NCI-H510A treated with DMSO at 0.1 percent for 48 hours (cell line): ENCODE measurements around the gene RECQL5.

ENCODE experiments used
- DNase-seq: peaks from one replicate; lab custom pipeline; 2025; lab: John Stamatoyannopoulos, UW

The RECQL5 gene

DNA sequence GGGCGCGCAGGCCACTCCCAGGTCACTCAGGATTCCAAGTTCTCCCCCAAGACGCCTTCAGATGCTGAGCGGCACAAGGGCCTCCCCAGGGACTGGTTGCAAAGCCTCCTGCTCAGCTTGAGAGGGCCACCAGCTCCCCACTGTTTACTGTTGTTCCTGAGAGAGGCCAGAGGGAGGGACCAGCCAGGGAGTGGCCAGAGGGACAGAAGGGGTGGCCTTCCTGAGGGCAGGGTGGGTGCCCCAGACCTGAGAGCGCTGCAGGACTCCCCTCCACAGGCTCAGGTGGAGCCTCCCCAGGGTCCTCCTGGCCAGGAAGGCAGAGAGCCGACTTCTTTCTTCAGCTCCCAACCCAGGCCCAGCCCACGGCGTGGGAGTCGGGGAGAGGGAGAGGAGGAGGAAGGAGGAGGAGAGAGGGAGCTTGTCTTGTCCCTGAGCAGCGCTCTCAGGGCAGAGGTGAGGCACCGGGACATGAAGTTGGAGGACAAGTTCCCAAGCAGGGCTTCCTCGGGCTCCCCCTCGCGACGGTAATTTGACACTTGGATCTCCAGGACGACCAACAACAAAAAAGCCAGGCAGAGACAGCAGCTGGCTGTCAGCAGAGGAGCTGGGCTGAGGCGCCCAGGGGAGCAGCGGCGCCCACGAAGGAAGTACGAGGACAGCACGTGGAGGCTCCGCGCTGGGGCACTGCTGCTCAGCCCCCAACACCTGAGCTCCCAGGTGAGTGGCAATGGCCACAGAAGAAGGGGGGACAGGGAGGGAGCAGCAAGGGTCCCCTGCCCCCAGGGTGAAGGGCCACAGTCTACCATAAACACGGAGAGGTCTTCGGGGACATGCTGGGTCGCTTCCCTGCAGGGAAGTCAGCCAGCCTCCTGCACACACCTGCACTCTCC lies 33.2 kb downstream of the RECQL5 start:
- DNase-seq: peak; percentile 95

- DNase-seq: peak; percentile 40
Observed at GRCh38 chr17:75632863-75633485, 34.0 kb downstream of the RECQL5 start, which contains the start of gene SMIM5. TSS of gene SMIM5 (plus strand) at chr17:75633434. CDS start at chr17:75640202, 6,768 bp downstream.

DNA sequence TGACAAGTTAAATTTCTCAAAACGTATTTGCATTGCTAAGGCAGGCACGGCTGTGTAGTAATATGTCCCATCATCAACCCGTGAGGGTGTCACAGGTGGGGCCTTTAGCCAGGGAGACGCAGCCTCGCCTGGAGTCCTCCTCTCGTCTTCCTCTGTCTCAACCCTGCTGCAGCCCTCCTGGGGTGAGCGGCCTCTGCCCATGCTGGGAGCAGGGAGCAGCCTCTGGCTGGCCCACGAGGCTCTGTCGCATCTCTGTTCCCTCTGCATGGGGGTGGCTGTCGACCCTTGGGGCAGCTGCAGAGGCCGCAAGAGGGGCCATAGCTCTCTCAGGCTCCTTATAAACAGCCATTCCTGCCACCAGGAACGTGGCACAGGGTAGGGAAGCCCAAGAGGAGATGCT lies 34.5 kb downstream of the RECQL5 start:
- DNase-seq: no peak

DNA sequence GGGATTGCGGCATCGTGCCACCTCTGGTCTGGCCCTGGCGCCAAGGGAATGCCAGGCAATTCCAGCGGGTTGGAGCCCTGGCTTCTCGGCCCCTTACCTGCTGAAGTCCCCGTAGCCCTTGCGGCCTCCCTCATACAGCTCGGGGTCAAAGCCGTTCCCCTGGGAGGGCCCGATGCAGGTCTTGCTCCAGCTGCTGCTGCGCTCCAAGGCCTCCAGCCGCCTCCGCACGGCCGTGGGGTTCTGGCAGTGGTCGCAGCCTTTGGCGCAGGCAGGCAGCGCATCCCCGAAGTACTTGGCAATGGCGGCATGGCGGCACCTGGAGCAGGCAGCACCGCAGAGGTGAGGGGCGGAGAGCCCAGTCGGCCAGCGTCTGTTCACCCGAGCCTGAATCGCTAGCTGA lies 35.6 kb downstream of the RECQL5 start:
- DNase-seq: no peak

DNA sequence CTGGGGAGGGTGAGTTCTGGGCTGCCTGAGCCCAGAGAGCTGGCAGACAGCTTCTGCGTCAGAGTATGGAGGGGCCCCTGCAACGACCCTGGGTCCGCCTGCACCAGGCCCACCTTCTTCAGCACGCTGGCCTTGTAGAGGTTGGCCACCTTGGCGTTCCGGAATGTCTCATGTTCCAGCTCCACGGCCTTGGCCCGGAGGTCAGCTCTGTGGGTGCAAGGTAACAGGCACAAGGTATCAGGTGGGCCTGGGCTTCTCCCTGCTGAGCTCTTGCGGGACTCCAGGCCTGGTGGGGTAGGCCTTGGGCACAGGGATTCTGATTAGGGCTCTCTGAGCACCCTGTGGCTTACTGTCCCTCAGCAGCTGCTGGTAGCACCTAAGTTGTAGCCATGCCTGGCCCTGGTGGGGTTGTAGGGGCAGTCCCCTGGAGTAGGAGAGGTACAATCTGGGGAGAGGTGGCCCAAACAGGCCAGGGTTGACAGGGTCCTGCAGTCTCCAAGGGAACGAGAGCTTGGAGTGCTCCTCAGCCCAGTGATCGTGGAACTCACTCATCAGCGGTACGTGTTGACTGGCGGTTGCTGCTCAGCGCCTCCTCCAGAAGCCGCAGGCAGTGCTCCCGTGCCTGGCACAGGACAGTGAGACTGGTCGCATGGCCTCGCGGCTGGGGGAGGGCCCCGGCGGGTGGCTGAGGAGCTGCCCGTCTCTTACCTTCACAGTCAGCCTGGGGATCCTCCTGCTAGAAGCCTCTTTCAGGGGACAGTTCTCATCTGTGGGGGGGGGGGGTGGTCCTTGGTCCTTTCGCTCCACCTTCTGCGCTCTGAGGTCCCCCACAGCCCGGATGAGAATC lies 36.7 kb downstream of the RECQL5 start:
- DNase-seq: no peak

DNA sequence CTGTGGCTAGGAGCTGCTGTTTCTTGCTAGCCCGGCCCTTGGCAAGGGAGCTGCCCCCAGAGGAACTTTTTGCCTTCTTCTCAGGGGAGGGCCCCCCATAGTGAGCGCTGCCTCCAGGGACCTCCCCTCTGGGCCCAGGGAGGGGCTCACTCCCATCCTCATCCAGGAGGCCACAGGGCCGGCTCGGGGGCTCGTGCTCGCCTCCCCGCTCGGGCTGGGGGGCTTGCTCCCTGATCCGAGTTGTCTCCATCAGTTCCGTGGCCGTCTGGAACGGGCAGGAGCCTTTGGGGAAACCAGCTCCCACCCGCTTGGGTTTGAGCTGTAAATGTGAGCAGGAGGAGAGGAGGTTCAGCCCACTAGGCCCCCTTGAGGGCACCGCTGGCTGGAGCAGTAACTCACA lies 37.8 kb downstream of the RECQL5 start:
- DNase-seq: no peak

DNA sequence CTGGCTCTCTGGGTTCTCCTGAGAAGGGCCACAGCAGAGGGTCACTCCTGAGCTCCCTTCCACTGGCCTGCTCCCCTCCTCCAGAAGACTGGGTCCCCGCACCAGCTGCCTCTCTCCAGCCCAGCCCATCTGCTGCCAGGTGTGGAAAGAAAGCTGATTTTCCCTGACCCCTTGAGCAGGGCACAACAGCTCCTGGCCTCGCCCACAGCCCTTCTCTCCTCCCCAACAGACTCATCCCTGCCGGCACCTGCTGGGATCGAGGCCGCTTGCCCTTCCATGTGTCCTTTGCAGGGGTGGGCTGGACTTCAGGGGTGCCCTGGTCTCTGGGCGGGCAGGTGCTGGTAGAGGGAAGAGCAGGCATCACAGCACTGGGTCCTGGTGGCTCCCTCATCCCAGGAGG lies 38.5 kb downstream of the RECQL5 start:
- no peak for DNase-seq

DNA sequence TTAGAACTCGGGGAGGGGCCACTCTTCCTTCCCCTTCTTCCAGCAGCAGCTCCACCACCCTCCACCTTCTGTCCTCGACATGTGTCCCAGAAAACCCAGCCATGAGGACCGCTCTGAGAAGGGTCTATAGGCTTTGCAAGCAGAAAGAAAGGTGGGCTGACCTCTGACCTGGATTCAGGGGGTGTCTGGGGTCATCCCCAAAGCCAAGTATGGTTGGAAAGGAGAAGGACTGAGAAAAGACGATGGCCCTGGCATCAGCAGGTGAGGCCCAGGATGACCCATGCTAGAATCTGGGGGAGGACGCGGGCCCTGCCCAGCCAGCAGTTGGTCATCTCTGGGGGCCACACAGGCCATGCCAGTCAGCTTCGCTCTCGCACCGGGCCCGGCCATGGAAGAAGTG lies 39.9 kb downstream of the RECQL5 start:
- DNase-seq: no peak

DNA sequence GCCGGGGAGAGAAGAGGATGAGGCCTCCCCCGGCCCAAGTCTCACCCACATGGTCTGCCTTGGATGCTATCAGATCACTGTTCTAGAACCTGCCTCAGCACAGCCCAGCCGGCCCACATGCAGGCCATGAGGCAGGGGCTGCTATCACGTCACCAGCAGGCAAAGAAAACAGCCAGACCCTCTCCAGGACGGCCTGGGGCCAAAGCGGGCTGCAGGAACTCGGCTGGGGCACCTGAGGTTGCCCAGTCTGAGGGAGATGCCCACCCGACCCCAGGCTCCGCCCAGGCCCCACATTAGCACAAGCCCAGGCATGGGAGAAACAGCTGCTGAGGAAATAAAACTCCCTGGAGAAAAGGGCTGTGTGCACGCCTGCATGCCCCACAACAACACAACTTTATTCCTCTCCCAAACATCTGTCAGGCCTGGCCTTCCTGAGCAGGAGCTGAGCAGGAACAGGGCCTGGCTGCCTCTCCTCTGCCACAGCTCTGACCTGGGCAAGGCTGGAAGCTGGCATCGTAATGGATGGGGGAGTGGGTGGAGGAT lies 40.4 kb downstream of the RECQL5 start:
- no peak for DNase-seq

- no peak for DNase-seq
Observed at GRCh38 chr17:75625813-75626486, 41.0 kb downstream of the RECQL5 start.

DNA sequence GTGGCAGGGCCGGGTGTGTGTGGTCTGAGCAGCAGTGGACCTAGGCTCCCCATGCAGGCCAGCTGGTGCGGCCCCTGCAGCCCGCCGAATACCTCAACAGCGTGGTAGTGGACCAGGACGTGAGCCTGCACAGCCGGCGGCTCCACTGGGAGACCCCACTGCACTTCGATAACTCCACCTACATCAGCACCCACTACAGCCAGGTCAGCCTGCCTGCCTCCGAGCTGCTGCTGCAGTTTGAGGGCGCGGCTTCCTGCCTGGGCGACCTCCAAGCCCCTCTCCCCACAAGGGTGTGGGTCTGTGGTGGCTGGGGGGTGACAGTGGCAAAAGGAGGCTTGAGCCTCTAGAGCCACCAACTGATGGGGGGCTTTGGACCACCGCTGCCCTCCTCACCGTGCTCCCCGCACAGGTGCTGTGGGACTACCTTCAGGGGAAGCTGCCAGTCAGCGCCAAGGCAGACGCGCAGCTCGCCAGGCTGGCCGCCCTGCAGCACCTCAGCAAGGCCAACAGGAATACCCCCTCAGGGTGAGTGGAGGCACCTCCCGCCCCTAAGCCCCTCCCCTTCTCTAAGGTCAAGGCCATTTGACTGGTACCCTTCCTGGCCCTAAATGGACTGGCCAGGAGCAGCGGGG lies 42.1 kb downstream of the RECQL5 start:
- DNase-seq: no peak

DNA sequence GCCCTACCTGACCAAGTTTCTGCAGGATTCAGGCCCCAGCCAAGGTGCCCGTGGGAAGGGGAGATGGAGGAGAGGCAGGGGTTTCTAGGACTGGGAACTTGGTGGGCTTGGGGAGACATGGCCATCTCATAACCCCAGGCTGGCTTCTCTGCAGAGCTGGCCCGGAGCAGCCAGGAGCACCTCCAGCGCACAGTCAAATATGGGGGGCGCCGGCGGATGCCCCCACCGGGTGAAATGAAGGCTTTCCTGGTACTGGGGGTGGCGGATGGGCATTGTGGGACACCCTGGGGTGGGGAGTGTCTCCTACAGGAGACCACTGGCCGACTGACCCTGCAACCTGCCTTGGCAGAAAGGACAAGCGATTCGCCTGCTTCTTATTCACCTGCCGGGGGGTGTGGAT lies 42.9 kb downstream of the RECQL5 start:
- DNase-seq: no peak

GRCh38 chr17:75623386-75623785 lies 43.6 kb downstream of the RECQL5 start:
- no peak for DNase-seq

GRCh38 chr17:75622771-75623273 lies 44.1 kb downstream of the RECQL5 start:
- DNase-seq: no peak

- no peak for DNase-seq
Observed at GRCh38 chr17:75622076-75622475, 44.9 kb downstream of the RECQL5 start.

- DNase-seq: no peak
Observed at GRCh38 chr17:75621489-75621888, 45.5 kb downstream of the RECQL5 start.

GRCh38 chr17:75619506-75620431 lies 47.2 kb downstream of the RECQL5 start:
- peak; percentile 28 for DNase-seq

DNA sequence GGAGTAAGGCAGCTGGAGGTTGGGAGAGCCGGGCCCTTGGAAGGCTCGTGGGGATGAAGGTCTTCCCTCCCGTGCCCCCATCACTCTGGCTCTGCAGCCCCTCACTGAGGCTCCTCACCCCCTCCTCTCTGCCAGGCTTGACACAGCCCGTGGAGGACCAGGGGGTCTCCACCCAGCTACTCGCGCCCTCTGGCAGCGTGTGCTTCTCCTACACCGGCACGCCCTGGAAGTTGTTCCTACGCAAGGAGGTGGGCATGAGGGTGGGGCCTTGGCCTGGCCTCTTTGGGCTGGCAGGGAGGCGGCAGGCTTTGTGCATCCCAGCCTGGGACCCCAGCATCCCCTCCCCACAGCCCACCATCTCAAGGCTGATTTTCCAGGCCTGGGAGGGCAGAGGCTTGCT lies 49.3 kb downstream of the RECQL5 start:
- DNase-seq: no peak

DNA sequence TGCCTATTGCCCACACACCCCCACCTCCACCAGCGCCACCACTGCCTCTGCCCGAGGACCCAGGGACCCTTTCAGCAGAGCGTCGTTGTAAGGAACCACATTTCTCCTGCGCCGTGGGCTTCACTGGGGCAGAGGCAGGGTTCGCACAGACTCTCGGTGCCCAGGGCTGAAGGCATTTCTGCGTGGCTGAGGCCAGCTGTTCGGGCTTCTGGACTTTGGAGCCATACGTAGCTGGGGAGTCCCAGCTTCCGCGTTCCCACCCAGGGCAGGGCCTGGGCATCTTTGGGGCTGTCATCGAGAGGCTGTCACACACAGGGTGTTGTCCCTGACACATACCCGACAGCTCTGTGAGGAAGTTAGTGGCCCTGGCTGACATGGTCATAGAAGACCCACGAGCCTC lies 49.7 kb downstream of the RECQL5 start:
- DNase-seq: no peak
